ENCODE results near the gene MAP6. TPM values are rescaled to one million over a fixed set of nuclear protein-coding genes. Genes with fewer than 3 reads are reported as not detected.

The MAP6 gene
- total and polyA plus RNA-seq, 12 donors = 11.4 to 56.0 (median 22.6) TPM

DNA sequence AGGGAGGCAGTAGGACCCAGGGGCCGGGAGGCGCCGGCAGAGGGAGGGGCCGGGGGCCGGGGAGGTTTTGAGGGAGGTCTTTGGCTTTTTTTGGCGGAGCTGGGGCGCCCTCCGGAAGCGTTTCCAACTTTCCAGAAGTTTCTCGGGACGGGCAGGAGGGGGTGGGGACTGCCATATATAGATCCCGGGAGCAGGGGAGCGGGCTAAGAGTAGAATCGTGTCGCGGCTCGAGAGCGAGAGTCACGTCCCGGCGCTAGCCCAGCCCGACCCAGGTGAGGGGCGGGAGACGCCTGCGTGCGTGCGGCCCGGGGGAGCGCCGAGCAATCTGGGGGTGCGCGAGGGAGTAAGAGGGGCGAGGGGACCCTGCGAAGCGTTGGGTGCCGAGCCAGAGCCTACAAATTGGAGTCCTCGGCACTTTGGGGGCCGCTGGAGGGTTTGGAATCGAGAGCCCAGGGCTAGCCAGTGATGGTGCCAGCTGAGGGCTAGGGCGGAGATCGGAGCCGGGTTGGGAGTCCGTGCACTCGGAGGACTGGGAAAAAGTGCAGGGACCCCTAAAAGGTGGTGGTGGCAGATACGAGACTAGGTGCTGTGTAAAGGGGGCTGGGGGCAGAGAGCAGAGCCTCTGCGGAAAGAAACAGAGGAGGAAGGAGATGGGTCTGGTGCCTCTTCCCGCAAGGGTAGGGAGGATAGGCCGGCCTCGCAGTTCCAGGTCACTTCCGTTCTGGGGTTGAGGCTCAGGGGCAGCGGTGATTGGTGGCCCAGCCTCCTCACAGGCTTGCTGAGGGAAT is 106.6 kb downstream of the MAP6 start, which contains the start of gene SERPINH1:
Gene SERPINH1, plus strand, starts transcription at position 206 of the 788 bp plus-strand sequence. CDS start 4,097 bp downstream, outside the sequence.
- peak; percentile 79 to 87 for TF ChIP-seq POLR2A (IDR thresholded peaks at IDR 0.05)
- TF ChIP-seq CTCF (IDR thresholded peaks at IDR 0.05) = no peak
- H3K9me3 ChIP-seq (replicated peaks in 1 of 3) = no peaks in the 10 kb centered on the region
- peak; percentile 91 to 95 (median 92) for DNase-seq
- no peaks in the 10 kb centered on the region for H3K27me3 ChIP-seq
- peaks cover 65 to 68% of the 10 kb centered on the region in 2 donors for H3K4me1 ChIP-seq (replicated peaks in 1 of 2)
- intact Hi-C loops (cut with DNase I) = no loop called here
- H3K27ac ChIP-seq = peak within 1 kb of the TSS; percentile 96 to 100 (median 99)
- H3K4me3 ChIP-seq = peak within 1 kb of the TSS; percentile 73 to 99 (median 87)
- WGBS, 4 donors = 0 to 1% (median 0%) methylated on average over 25 to 51 of the region's 51 CpGs
- H3K36me3 ChIP-seq (replicated peaks in 1 of 2) = peaks cover 0 to 12% of the 10 kb centered on the region in 2 donors

DNA sequence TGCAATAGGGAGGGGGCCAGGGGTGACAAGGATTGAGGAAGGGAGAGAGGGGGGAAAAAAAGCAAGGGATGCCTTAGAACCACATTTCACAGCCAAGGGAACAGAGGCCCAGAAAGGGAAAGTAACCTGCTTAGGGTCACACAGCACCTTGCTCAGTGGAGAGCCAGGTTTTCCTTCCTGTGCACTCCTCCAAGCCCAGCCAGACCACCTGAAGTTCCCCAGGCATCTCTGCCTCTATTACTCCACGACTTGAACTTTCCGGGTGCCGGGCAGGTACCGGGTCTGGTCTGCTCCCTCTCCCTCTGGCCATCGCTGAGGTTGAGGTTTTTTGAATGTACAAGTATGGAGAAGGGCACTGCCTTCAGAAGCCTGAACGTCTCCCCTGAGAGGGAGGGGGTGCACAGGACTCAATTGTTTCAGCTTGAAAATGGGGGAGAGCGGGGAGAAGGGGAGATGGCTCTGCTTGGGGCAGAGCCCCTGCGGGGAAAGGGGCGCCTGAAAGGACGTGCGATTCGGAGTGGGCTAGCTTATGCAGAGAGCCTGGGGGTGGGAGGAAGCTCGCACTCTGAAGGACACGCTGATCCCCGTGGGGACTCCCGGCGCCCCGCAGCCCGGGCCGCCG is 107.3 kb downstream of the MAP6 start:
- no peak for DNase-seq
- TF ChIP-seq CTCF (IDR thresholded peaks at IDR 0.05) = no peak
- no peak for TF ChIP-seq POLR2A (IDR thresholded peaks at IDR 0.05)
- H3K36me3 ChIP-seq (replicated peaks in 1 of 2) = peaks cover 0 to 5% of the 10 kb centered on the region in 2 donors
- no peaks in the 10 kb centered on the region for H3K9me3 ChIP-seq (replicated peaks in 1 of 3)
- H3K4me3 ChIP-seq = peak overlapping the region in 3 of 4 donors; percentile 83 to 99 (median 91)
- intact Hi-C loops (cut with DNase I) = no loop called here
- H3K27me3 ChIP-seq = no peaks in the 10 kb centered on the region
- peak overlapping the region; percentile 96 to 100 (median 99) for H3K27ac ChIP-seq
- WGBS, 4 donors = 15 to 47% (median 17%) methylated on average over 10 to 21 of the region's 21 CpGs
- peaks cover 61% of the 10 kb centered on the region in 2 donors for H3K4me1 ChIP-seq (replicated peaks in 1 of 2)

- DNase-seq = no peak
- peak overlapping the region in 3 of 5 donors; percentile 84 to 100 (median 99) for H3K27ac ChIP-seq
- H3K4me1 ChIP-seq (replicated peaks in 1 of 2) = peaks cover 52% of the 10 kb centered on the region in 2 donors
- H3K9me3 ChIP-seq (replicated peaks in 1 of 3) = no peaks in the 10 kb centered on the region
- TF ChIP-seq POLR2A (IDR thresholded peaks at IDR 0.05) (no peak), CTCF (IDR thresholded peaks at IDR 0.05) (no peak)
- H3K36me3 ChIP-seq (replicated peaks in 1 of 2) = no peaks in the 10 kb centered on the region
- intact Hi-C loops (cut with DNase I) = no loop called here
- no peak overlapping the region for H3K4me3 ChIP-seq
- WGBS, 4 donors = 43 to 91% (median 74%) methylated on average over 1 of the region's 1 CpG
- H3K27me3 ChIP-seq = no peaks in the 10 kb centered on the region
Observed at GRCh38 chr11:75560644-75561043, 108.2 kb downstream of the MAP6 start.

Data from adrenal gland (tissue), 12 donors.